Liver (tissue), 9 donors: ENCODE measurements around the gene FADS3. TPM values are rescaled to one million over a fixed set of nuclear protein-coding genes. Genes with fewer than 3 reads are reported as not detected.

Source experiments
- DNase-seq: peaks from one replicate; pipeline ENCODE4 v3.0.0-alpha.2; 2017; ENCODE audit warnings: low spot score
- H3K27ac ChIP-seq, 2 donors: one replicate each; pipeline ENCODE4 v1.7.0; 2013; ENCODE audit warnings: inconsistent platforms in 2 of 2, low read length in 2 of 2, control low read depth in 1 of 2, low read depth in 1 of 2, mild to moderate bottlenecking in 1 of 2
- H3K27me3 ChIP-seq, 4 donors: one replicate each; pipeline versions ENCODE4 v1.6.1 to v1.7.0; 2013; ENCODE audit warnings: low read length in 3 of 4, inconsistent platforms in 1 of 4, mild to moderate bottlenecking in 1 of 4, moderate library complexity in 1 of 4; ENCODE audit not compliant: control insufficient read depth in 4 of 4, insufficient read depth in 4 of 4
- H3K36me3 ChIP-seq, 4 donors: one replicate each; pipeline versions ENCODE4 v1.6.1 to v1.7.0; 2013; ENCODE audit warnings: low read length in 3 of 4, mild to moderate bottlenecking in 3 of 4, low read depth in 1 of 4, moderate library complexity in 1 of 4; ENCODE audit not compliant: control insufficient read depth in 4 of 4, insufficient read depth in 3 of 4
- H3K4me1 ChIP-seq, 4 donors: one replicate each; pipeline versions ENCODE4 v1.6.1 to v1.7.0; 2013; ENCODE audit warnings: low read length in 3 of 4, mild to moderate bottlenecking in 3 of 4, moderate library complexity in 1 of 4; ENCODE audit not compliant: control insufficient read depth in 4 of 4, insufficient read depth in 4 of 4
- H3K4me3 ChIP-seq, 3 donors: one replicate each; pipeline versions ENCODE4 v1.6.1 to v1.7.0; 2013; ENCODE audit warnings: low read length in 3 of 3, control low read depth in 1 of 3, low read depth in 1 of 3, mild to moderate bottlenecking in 1 of 3
- H3K9ac ChIP-seq, 2 donors: one replicate each; pipeline ENCODE4 v1.7.0; 2013; ENCODE audit warnings: low read length in 2 of 2, mild to moderate bottlenecking in 2 of 2, moderate library complexity in 2 of 2, control low read depth in 1 of 2, low read depth in 1 of 2
- H3K9me3 ChIP-seq, 4 donors: one replicate each; pipeline versions ENCODE4 v1.6.1 to v1.7.0; 2013; ENCODE audit warnings: low read length in 3 of 4; ENCODE audit not compliant: control insufficient read depth in 4 of 4
- ATF3 ChIP-seq: IDR thresholded peaks from 2 replicates; pipeline ENCODE4 v1.6.1; 2016; ENCODE audit warnings: antibody characterized with exemption
- CTCF ChIP-seq: fragments of 150-350 bp; IDR thresholded peaks from 2 replicates; pipeline ENCODE4 v1.5.1; 2017; ENCODE audit warnings: improper control_type of control experiment, low read depth, low read length; ENCODE audit not compliant: missing input control
- EGR1 ChIP-seq, 2 donors: IDR thresholded peaks; 2 replicates each; pipeline ENCODE4 v1.6.1; 2016 to 2018; ENCODE audit warnings: antibody characterized with exemption in 2 of 2, low read depth in 2 of 2
- FOXA1 ChIP-seq: IDR thresholded peaks from 2 replicates; pipeline ENCODE4 v1.6.1; 2016; ENCODE audit warnings: antibody characterized with exemption
- FOXA2 ChIP-seq: IDR thresholded peaks from 2 replicates; pipeline ENCODE4 v1.6.1; 2016; ENCODE audit warnings: antibody characterized with exemption
- GABPA ChIP-seq, 2 donors: IDR thresholded peaks in 1 of 2; conservative IDR thresholded peaks in 1 of 2; 2 replicates each; pipeline ENCODE4 v1.6.1; 2016; ENCODE audit warnings: antibody characterized with exemption in 2 of 2, mild to moderate bottlenecking in 1 of 2, moderate library complexity in 1 of 2
- HNF4A ChIP-seq, 2 donors: conservative IDR thresholded peaks; 2 replicates each; pipeline ENCODE4 v1.6.1; 2016; ENCODE audit warnings: antibody characterized with exemption in 2 of 2, mild to moderate bottlenecking in 2 of 2
- HNF4G ChIP-seq: IDR thresholded peaks from 2 replicates; pipeline ENCODE4 v1.6.1; 2016; ENCODE audit warnings: antibody characterized with exemption
- JUND ChIP-seq, 2 donors: IDR thresholded peaks; 2 replicates each; pipeline ENCODE4 v1.6.1; 2016; ENCODE audit warnings: antibody characterized with exemption in 2 of 2
- MAX ChIP-seq: IDR thresholded peaks from 2 replicates; pipeline ENCODE4 v1.6.1; 2016; ENCODE audit warnings: antibody characterized with exemption
- NR2F2 ChIP-seq: IDR thresholded peaks from 2 replicates; pipeline ENCODE4 v1.6.1; 2016; ENCODE audit warnings: antibody characterized with exemption
- RAD21 ChIP-seq, 2 donors: IDR thresholded peaks; 2 replicates each; pipeline ENCODE4 v1.6.1; 2016; ENCODE audit warnings: antibody characterized with exemption in 2 of 2, mild to moderate bottlenecking in 2 of 2
- REST ChIP-seq: IDR thresholded peaks from 2 replicates; pipeline ENCODE4 v1.6.1; 2016; ENCODE audit warnings: antibody characterized with exemption, mild to moderate bottlenecking
- RXRA ChIP-seq, 2 donors: IDR thresholded peaks; 2 replicates each; pipeline ENCODE4 v1.6.1; 2017 to 2018; ENCODE audit warnings: antibody characterized with exemption in 2 of 2, mild to moderate bottlenecking in 1 of 2
- SP1 ChIP-seq: IDR thresholded peaks from 2 replicates; pipeline ENCODE4 v1.6.1; 2018; ENCODE audit warnings: antibody characterized with exemption, mild to moderate bottlenecking
- TAF1 ChIP-seq: conservative IDR thresholded peaks from 2 replicates; pipeline ENCODE4 v1.6.1; 2016; ENCODE audit warnings: antibody characterized with exemption, mild to moderate bottlenecking
- YY1 ChIP-seq: IDR thresholded peaks from 2 replicates; pipeline ENCODE4 v1.6.1; 2016; ENCODE audit warnings: antibody characterized with exemption, mild to moderate bottlenecking
- ZBTB33 ChIP-seq: IDR thresholded peaks from 2 replicates; pipeline ENCODE4 v1.6.1; 2016; ENCODE audit warnings: antibody characterized with exemption
- WGBS: extraction: QIAGEN DNeasy Blood & Tissue Kit; methylation state at CpG from one replicate; pipeline ENCODE4 v1.1.7; 2013; 5-methylcytosine and 5-hydroxymethylcytosine counted together
- polyA plus RNA-seq, 2 donors: library from polyadenylated mRNA; stranded (reverse) in 1 of 2; unstranded in 1 of 2; fragments of 200-250 nt in 1 of 2; fragments of >200 nt in 1 of 2; fragmentation: Nextera tagmentation in 1 of 2; extraction: Ambion mirVana in 1 of 2; gene quantifications; one replicate each; pipeline versions ENCODE4 v1.2.1 to v1.2.3, GENCODE V29; 2013 to 2015
- total RNA-seq, 2 donors: library from RNA; depleted of rRNA; stranded (reverse); fragments of >200 nt; gene quantifications; one replicate each; pipeline ENCODE4 v1.2.3, GENCODE V29; 2014
- donor health status: healthy.
- donor health status: healthy.
- donor health status: healthy.
- donor health status: healthy.
- donor health status: healthy.

FADS3 gene
- total and polyA plus RNA-seq, 4 donors: 8.3 to 13.6 (median 10.3) TPM

GRCh38 chr11:61854966-61855714, 36.2 kb downstream of the FADS3 start:
- H3K36me3 ChIP-seq: peaks cover 0 to 31% (median 14%) of the 10 kb centered on the region in 4 donors

More at GRCh38 chr11:61854966-61855714, 36.2 kb downstream of the FADS3 start:
- H3K9ac ChIP-seq: no peak overlapping the region
- H3K9me3 ChIP-seq: no peaks in the 10 kb centered on the region
- TF ChIP-seq ATF3: no peak
- TF ChIP-seq ZBTB33: no peak
- TF ChIP-seq RAD21 (IDR thresholded peaks at IDR 0.05): no peak
- TF ChIP-seq JUND (IDR thresholded peaks at IDR 0.05): no peak
- TF ChIP-seq EGR1 (IDR thresholded peaks at IDR 0.05; ENCODE audit: low read depth in 2 of 2): no peak
- no peak for TF ChIP-seq RXRA (IDR thresholded peaks at IDR 0.05)
- TF ChIP-seq YY1: no peak
- no peak for TF ChIP-seq SP1
- no peak for TF ChIP-seq CTCF
- TF ChIP-seq FOXA1: no peak
- no peak for TF ChIP-seq GABPA (IDR thresholded peaks at IDR 0.05 in 1 of 2, conservative IDR thresholded peaks at IDR 0.05 in 1 of 2)
- TF ChIP-seq MAX: no peak
- TF ChIP-seq TAF1: no peak
- no peak for TF ChIP-seq FOXA2
- TF ChIP-seq HNF4G: no peak
- no peak for TF ChIP-seq NR2F2
- TF ChIP-seq HNF4A (conservative IDR thresholded peaks at IDR 0.05): no peak
- no peak for TF ChIP-seq REST
- H3K4me1 ChIP-seq: no peaks in the 10 kb centered on the region
- DNase-seq: no peak
- no peaks in the 10 kb centered on the region for H3K27me3 ChIP-seq
- no peak overlapping the region for H3K27ac ChIP-seq
- H3K4me3 ChIP-seq: no peak overlapping the region
- 92% methylated on average over 14 of the region's 14 CpGs for WGBS
